K562 (cell line): ENCODE measurements around the gene ATP2A2. TPM values are rescaled to one million over a fixed set of nuclear protein-coding genes. Genes with fewer than 3 reads are reported as not detected.

Experiments
- ATAC-seq: fragments of 200-7000 bp; cut with Tn5 transposase; 3 replicates; pipeline ENCODE4 v1.9.1; 2020; ENCODE audit warnings: moderate library complexity
- BruUV-seq: library from RNA; stranded (reverse); fragments of 400-500 nt; replicated peaks from 2 replicates; lab custom pipeline; 2021; lab: Mats Ljungman, UMichigan
- CTCF ChIA-PET: fragments of 300-600 bp; formaldehyde crosslinking; extraction: SDS; loops from one replicate; lab custom pipeline; 2021; ENCODE audit warnings: low intra/inter-chr PET ratio; lab: Yijun Ruan, JAX
- POLR2A ChIA-PET: fragments of 300-600, 350-650 bp; sonication (Branson Sonifier 250); formaldehyde crosslinking; extraction: SDS; loops from one replicate; lab custom pipeline; 2021; ENCODE audit warnings: antibody characterized with exemption, inconsistent platforms; lab: Yijun Ruan, JAX
- DNase-seq, 4 experiments: peaks; one replicate each; pipeline versions ENCODE4 v3.0.0 to v3.0.0-alpha.2; 2011 to 2018; ENCODE audit warnings: low spot score in 3 of 4, mixed read lengths in 3 of 4; ENCODE audit errors: extremely low read depth in 1 of 4
- FAIRE-seq: peaks from 2 replicates; lab custom pipeline; 2011; peaks lifted over from hg19 to GRCh38; lab: Jason Lieb, UNC
- H2AFZ ChIP-seq: 2 replicates; pipeline ENCODE4 v1.6.0; 2011; ENCODE audit warnings: low read depth, low read length, control low read depth, inconsistent platforms
- H3K27ac ChIP-seq: fragments of 200-600 bp; 3 replicates; pipeline ENCODE4 v1.8.0; 2011; ENCODE audit warnings: low read depth, mild to moderate bottlenecking, control low read depth, inconsistent platforms, low read length, moderate library complexity, mixed read lengths; ENCODE audit errors: extremely low read depth
- H3K27me3 ChIP-seq, 2 experiments: fragments of 300-600 bp in 1 of 2; 2 replicates in 1 of 2; 3 replicates in 1 of 2; pipeline versions ENCODE4 v1.6.0 to v1.8.0; 2011; ENCODE audit warnings: inconsistent platforms in 2 of 2, low read length in 2 of 2, mild to moderate bottlenecking in 1 of 2, mixed read lengths in 1 of 2, moderate library complexity in 1 of 2; ENCODE audit not compliant: control insufficient read depth in 2 of 2, insufficient read depth in 2 of 2
- H3K36me3 ChIP-seq: fragments of 300-600 bp; 3 replicates; pipeline ENCODE4 v1.8.0; 2011; ENCODE audit warnings: mild to moderate bottlenecking, low read length, inconsistent platforms; ENCODE audit not compliant: control insufficient read depth, insufficient read depth
- H3K4me1 ChIP-seq, 2 experiments: fragments of 200-600 bp in 1 of 2; replicated peaks in 1 of 2; 2 replicates in 1 of 2; 3 replicates in 1 of 2; pipeline versions ENCODE4 v1.5.1 to v1.8.0; 2011; ENCODE audit warnings: inconsistent platforms in 2 of 2, low read length in 2 of 2, mild to moderate bottlenecking in 1 of 2, mixed read lengths in 1 of 2, moderate library complexity in 1 of 2; ENCODE audit not compliant: control insufficient read depth in 2 of 2, insufficient read depth in 2 of 2
- H3K4me2 ChIP-seq: 2 replicates; pipeline ENCODE4 v1.6.1; 2011; ENCODE audit warnings: low read length, control low read depth, inconsistent platforms, mixed read lengths; ENCODE audit not compliant: insufficient read depth
- H3K4me3 ChIP-seq: fragments of 200-600 bp; sonication (generic), shearing (Covaris generic); 2 replicates; pipeline ENCODE4 v1.5.1; 2016; ENCODE audit warnings: control low read depth, inconsistent platforms
- H3K79me2 ChIP-seq: fragments of 200-600 bp; 3 replicates; pipeline ENCODE4 v1.8.0; 2011; ENCODE audit warnings: low read length, inconsistent platforms; ENCODE audit not compliant: control insufficient read depth, insufficient read depth
- H3K9ac ChIP-seq, 2 experiments: 2 replicates each; pipeline versions ENCODE4 v1.6.0 to v1.6.1; 2011; ENCODE audit warnings: low read depth in 2 of 2, low read length in 2 of 2, control low read depth in 1 of 2, inconsistent platforms in 1 of 2, mild to moderate bottlenecking in 1 of 2, mixed read lengths in 1 of 2; ENCODE audit not compliant: insufficient read depth in 1 of 2
- H3K9me1 ChIP-seq: one replicate; pipeline ENCODE4 v1.6.0; 2011; ENCODE audit warnings: inconsistent platforms, mild to moderate bottlenecking, low read length, moderate library complexity; ENCODE audit not compliant: control insufficient read depth, insufficient read depth
- H3K9me3 ChIP-seq: replicated peaks from 2 replicates; pipeline ENCODE4 v1.5.1; 2011; ENCODE audit warnings: low read depth, low read length, inconsistent platforms; ENCODE audit not compliant: control insufficient read depth, insufficient read depth
- H4K20me1 ChIP-seq: replicated peaks from 2 replicates; pipeline ENCODE4 v1.6.1; 2011; ENCODE audit warnings: low read length, inconsistent platforms, mixed read lengths; ENCODE audit not compliant: control insufficient read depth, insufficient read depth
- BHLHE40 ChIP-seq: IDR thresholded peaks from 2 replicates; pipeline ENCODE4 v1.6.1; 2011; ENCODE audit warnings: low read length, improper control_type of control experiment
- CBFA2T2 ChIP-seq: fragments of 450-650 bp; conservative IDR thresholded peaks from 2 replicates; pipeline ENCODE4 v1.6.1; 2017; ENCODE audit warnings: mild to moderate bottlenecking
- CXXC5 ChIP-seq: fragments of 250-450 bp; sonication (Bioruptor Pico); IDR thresholded peaks from 2 replicates; pipeline ENCODE4 v1.8.0; 2022; ENCODE audit warnings: inconsistent platforms, mild to moderate bottlenecking, moderate library complexity
- EP400 ChIP-seq: fragments of 450-650 bp; IDR thresholded peaks from 2 replicates; pipeline ENCODE4 v1.6.1; 2017; ENCODE audit warnings: antibody characterized with exemption, mild to moderate bottlenecking, moderate library complexity
- HDGF ChIP-seq: fragments of 450-650 bp; IDR thresholded peaks from 2 replicates; pipeline ENCODE4 v1.6.1; 2016
- HOXB6 ChIP-seq: fragments of 250-450 bp; sonication (Bioruptor Pico); IDR thresholded peaks from 2 replicates; pipeline ENCODE4 v1.5.1; 2022; ENCODE audit warnings: mild to moderate bottlenecking, borderline replicate concordance
- JUN ChIP-seq, 2 experiments: sonication (generic) in 1 of 2; formaldehyde crosslinking in 1 of 2; IDR thresholded peaks; 2 replicates each; pipeline versions ENCODE4 v1.6.1 to v1.8.0; 2012 to 2022; ENCODE audit warnings: borderline replicate concordance in 2 of 2, mild to moderate bottlenecking in 2 of 2, improper control_type of control experiment in 1 of 2, low read depth in 1 of 2, low read length in 1 of 2, missing genetic modification reagents in 1 of 2
- MEF2A ChIP-seq: IDR thresholded peaks from 2 replicates; pipeline ENCODE4 v1.6.1; 2011; ENCODE audit warnings: low read depth, mild to moderate bottlenecking, low read length, moderate library complexity; ENCODE audit not compliant: control insufficient read depth
- POU5F1 ChIP-seq: fragments of 150-350 bp; IDR thresholded peaks from 2 replicates; pipeline ENCODE4 v1.6.1; 2014; ENCODE audit warnings: borderline replicate concordance, low read length, low read depth, mild to moderate bottlenecking; ENCODE audit not compliant: partially characterized antibody
- TOE1 ChIP-seq, 2 experiments: fragments of 450-650 bp in 1 of 2; sonication (generic) in 1 of 2; formaldehyde crosslinking in 1 of 2; IDR thresholded peaks; 2 replicates each; pipeline versions ENCODE4 v1.7.1 to v1.8.0; 2016 to 2022; ENCODE audit warnings: borderline replicate concordance in 2 of 2, mild to moderate bottlenecking in 2 of 2, antibody characterized with exemption in 1 of 2, inconsistent platforms in 1 of 2, low read depth in 1 of 2, missing genetic modification reagents in 1 of 2, moderate library complexity in 1 of 2
- ZNF175 ChIP-seq: fragments of 200-800 bp; sonication (Bioruptor generic); IDR thresholded peaks from 2 replicates; pipeline ENCODE4 v1.6.1; 2016; ENCODE audit warnings: low read depth, mild to moderate bottlenecking, missing genetic modification characterization, missing compliant biosample characterization
- WGBS: fragments of 100-300 bp; shearing (Covaris generic); methylation state at CpG from one replicate; pipeline ENCODE4 v1.1.6; 2016; ENCODE audit warnings: low coverage, mixed read lengths; ENCODE audit not compliant: insufficient coverage; ENCODE audit errors: missing lambda C conversion rate; 5-methylcytosine and 5-hydroxymethylcytosine counted together
- in situ Hi-C: fragments of 300-500 bp; cut with MboI; formaldehyde crosslinking; loops from 4 replicates; pipeline ENCODE4 v1.15.0; 2018; ENCODE audit warnings: inconsistent platforms, mixed read lengths
- intact Hi-C: fragments of 100-400 bp; cut with micrococcal nuclease; formaldehyde crosslinking; loops from 2 replicates; pipeline ENCODE4 v1.14.2; 2022
- polyA plus RNA-seq, 8 experiments: library from polyadenylated mRNA; depleted of rRNA in 4 of 8; stranded (reverse) in 5 of 8; unstranded in 3 of 8; fragments of >200 nt; fragmentation: Nextera tagmentation in 2 of 8; fragmentation: Illumina TruSeq in 1 of 8; extraction: Ambion mirVana in 2 of 8; extraction: Trizol in 1 of 8; gene quantifications; 2 replicates each; pipeline versions ENCODE4 v1.2.1 to v1.2.3, GENCODE V29; 2011 to 2014; ENCODE audit warnings: inconsistent platforms in 1 of 8, missing spikeins in 1 of 8
- total RNA-seq, 7 experiments: library from RNA; depleted of rRNA in 6 of 7; stranded (reverse); fragments of >200 nt in 6 of 7; fragmentation: Illumina TruSeq in 2 of 7; extraction: Trizol in 2 of 7; gene quantifications; 2 replicates each; pipeline versions ENCODE4 v1.2.1 to v1.2.3, GENCODE V29; 2011 to 2021; ENCODE audit warnings: low replicate concordance in 1 of 7
- TF ChIP-seq, protein P1 (sequence below): fragments of 250-450 bp; sonication (Bioruptor Pico); IDR thresholded peaks from 2 replicates; pipeline ENCODE4 v1.9.0; 2021; ENCODE audit warnings: mild to moderate bottlenecking
- TF ChIP-seq, protein P2 (sequence below): sonication (generic); formaldehyde crosslinking; IDR thresholded peaks from 2 replicates; pipeline ENCODE4 v1.8.0; 2022; ENCODE audit warnings: mild to moderate bottlenecking, missing genetic modification reagents
- TF ChIP-seq, protein P3 (sequence below): fragments of 450-650 bp; IDR thresholded peaks from 2 replicates; pipeline ENCODE4 v1.6.1; 2016

The ATP2A2 gene
- total and polyA plus RNA-seq, 9 of the 15 experiments (the other 6 are each of a cell fraction or from before 2014, with no cell fraction given), result 5.2 to 205 (median 51.6) TPM

DNA sequence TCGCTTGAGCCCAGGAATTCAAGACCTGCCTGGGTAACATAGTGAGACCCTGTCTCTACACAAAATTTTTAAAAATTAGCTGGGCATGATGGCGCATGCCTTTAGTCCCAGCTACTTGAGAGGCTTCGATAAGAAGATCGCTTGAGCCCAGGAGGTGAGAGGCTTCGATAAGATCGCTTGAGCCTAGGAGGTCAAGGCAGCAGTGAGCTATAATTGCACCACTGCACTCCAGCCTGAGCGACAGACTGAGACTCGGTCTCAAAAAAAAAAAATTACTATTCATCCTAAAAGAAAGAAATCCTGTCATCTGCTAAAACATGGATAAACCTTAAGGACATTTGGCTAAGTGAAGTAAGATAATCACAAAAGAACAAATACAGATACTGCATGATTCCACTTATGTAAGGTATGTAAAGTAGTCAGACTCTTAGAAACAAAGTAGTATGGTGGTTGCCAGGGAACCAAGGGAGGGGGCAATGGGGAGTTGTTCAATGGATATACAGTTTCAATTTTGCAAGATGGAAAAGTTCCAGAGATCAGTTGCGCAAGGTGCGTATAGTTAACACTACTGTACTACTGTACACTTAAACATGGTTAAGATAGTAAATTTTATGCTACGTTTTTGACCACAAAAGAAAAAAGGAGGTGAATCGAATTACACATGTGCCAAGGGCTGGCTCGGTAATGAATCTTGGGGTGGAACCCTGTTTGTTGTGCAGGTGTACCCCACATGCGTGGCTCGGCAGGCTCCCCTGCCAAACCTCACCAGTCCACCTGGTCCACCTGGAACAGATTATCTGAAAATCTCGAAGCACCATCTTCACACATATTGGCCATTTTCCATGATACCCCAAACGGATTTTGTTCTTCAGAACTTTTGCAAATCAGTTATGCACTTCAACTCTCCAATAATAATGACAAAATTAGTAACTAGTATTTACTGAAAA is 18.3 kb upstream of the ATP2A2 start (continued):
- TF ChIP-seq, protein P1, sequence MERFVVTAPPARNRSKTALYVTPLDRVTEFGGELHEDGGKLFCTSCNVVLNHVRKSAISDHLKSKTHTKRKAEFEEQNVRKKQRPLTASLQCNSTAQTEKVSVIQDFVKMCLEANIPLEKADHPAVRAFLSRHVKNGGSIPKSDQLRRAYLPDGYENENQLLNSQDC (CRISPR knock-in tag), result no peak
- TF ChIP-seq CXXC5 (CRISPR knock-in tag) (0 out of 2 replicates have a peak, but pooled peaks have one; percentile 19), CBFA2T2 (peak; percentile 50)
- TF ChIP-seq, protein P2, sequence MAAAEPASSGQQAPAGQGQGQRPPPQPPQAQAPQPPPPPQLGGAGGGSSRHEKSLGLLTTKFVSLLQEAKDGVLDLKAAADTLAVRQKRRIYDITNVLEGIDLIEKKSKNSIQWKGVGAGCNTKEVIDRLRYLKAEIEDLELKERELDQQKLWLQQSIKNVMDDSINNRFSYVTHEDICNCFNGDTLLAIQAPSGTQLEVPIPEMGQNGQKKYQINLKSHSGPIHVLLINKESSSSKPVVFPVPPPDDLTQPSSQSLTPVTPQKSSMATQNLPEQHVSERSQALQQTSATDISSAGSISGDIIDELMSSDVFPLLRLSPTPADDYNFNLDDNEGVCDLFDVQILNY (CRISPR knock-in tag), result no peak

DNA sequence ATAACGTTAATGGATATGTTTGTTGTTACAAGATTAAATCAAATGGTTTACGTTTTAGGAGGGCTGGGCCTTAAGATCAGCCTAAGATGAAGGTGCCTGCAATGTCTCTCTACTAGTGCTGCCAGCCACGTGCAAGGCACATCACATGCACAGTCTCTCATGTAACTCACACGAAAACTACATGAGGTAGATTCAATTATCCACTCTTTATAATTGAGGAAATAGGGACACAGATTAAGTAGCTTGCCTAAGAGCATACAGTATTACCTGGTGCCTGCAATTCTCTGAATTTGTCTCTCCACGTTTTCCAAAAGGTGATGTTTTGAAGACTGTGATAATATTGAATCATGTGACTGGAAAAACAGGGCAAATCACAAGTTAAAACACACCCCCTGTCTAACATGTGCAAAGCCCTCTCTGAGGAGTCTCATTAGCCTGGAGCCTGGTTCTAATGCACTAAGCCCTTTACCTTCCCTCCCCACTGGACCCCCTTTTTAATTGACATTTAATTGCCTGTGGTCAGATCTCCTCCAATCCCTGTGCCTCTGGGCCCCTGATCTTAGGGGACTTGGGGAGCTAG is 14.6 kb upstream of the ATP2A2 start:
- no peak overlapping the region for H3K4me3 ChIP-seq
- BruUV-seq, result no TSS peak
- POLR2A ChIA-PET, result interaction anchor here (0.6 to 5.7 kb wide), 6 partner anchors 13 to 138 kb away, joined by 3 to 48 read pairs (median 4); partner anchors contain the start of gene ATP2A2
- CTCF ChIA-PET, result no interaction called here
- no peak overlapping the region for H3K4me2 ChIP-seq
- no peaks in the 10 kb centered on the region for H4K20me1 ChIP-seq
- DNase-seq, result peak in 1 of 4 experiments; percentile 46
- no peaks in the 10 kb centered on the region for H3K27me3 ChIP-seq
- H3K27ac ChIP-seq, result peak overlapping the region; percentile 13; the same call in 1 of the 3 replicates
- H3K9me1 ChIP-seq, result no peaks in the 10 kb centered on the region
- no peaks in the 10 kb centered on the region for H3K79me2 ChIP-seq
- no peaks in the 10 kb centered on the region for H3K9me3 ChIP-seq
- WGBS, result 10% methylated on average over 5 of the region's 5 CpGs
- H3K4me1 ChIP-seq, result peaks cover 25 to 59% of the 10 kb centered on the region in 2 experiments; a peak in 4 of 5 replicates
- in situ Hi-C loops, result no loop called here
- H3K36me3 ChIP-seq, result no peaks in the 10 kb centered on the region
- no peak for FAIRE-seq
- H3K9ac ChIP-seq, result peak overlapping the region in 1 of 2 experiments; percentile 26; a peak in 1 of 4 replicates
- intact Hi-C loops, result no loop called here
- peak overlapping the region; percentile 65 for H2AFZ ChIP-seq
- ATAC-seq, result peak; percentile 8; the same call in 1 of the 3 replicates
- TF ChIP-seq POU5F1, result no peak
- TF ChIP-seq EP400, result peak; percentile 15; the same call in 1 of the 2 replicates
- TF ChIP-seq HDGF, result no peak
- TF ChIP-seq TOE1 (IDR thresholded peaks at IDR 0.05; ENCODE audit: borderline replicate concordance), result peak; percentile 71
- TF ChIP-seq TOE1 (CRISPR knock-in tag; IDR thresholded peaks at IDR 0.05; ENCODE audit: borderline replicate concordance, low read depth), result no peak
- TF ChIP-seq JUN (IDR thresholded peaks at IDR 0.05; ENCODE audit: borderline replicate concordance, low read depth, low read length), result no peak
- no peak for TF ChIP-seq JUN (CRISPR knock-in tag; IDR thresholded peaks at IDR 0.05; ENCODE audit: borderline replicate concordance)
- TF ChIP-seq HOXB6 (CRISPR knock-in tag), result no peak
- no peak for TF ChIP-seq ZNF175 (CRISPR knock-in tag)
- TF ChIP-seq, protein P3, sequence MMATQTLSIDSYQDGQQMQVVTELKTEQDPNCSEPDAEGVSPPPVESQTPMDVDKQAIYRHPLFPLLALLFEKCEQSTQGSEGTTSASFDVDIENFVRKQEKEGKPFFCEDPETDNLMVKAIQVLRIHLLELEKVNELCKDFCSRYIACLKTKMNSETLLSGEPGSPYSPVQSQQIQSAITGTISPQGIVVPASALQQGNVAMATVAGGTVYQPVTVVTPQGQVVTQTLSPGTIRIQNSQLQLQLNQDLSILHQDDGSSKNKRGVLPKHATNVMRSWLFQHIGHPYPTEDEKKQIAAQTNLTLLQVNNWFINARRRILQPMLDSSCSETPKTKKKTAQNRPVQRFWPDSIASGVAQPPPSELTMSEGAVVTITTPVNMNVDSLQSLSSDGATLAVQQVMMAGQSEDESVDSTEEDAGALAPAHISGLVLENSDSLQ, result no peak
- peak; percentile 51; the same call in 1 of the 2 replicates for TF ChIP-seq BHLHE40
- TF ChIP-seq MEF2A, result no peak
